ENCODE data around the gene PLBD2.

Gene PLBD2

GRCh38 chr12:113358381-113359132 lies at the start of gene PLBD2:
Gene PLBD2 (plus strand): TSS chr12:113358587. CDS start chr12:113358601, 14 bp downstream.
- peak; percentile 96 for DNase-seq

- peak; percentile 17 for DNase-seq
These were observed 47.9 kb upstream of the PLBD2 start for GRCh38 chr12:113310489-113310888.

GRCh38 chr12:113314121-113314529 lies 44.3 kb upstream of the PLBD2 start:
- DNase-seq: no peak

- no peak for DNase-seq
These were observed 43.0 kb upstream of the PLBD2 start for GRCh38 chr12:113315358-113315757.

GRCh38 chr12:113316155-113316554 lies 42.2 kb upstream of the PLBD2 start:
- DNase-seq: no peak

- DNase-seq: no peak
These were observed 41.3 kb upstream of the PLBD2 start for GRCh38 chr12:113317122-113317521.

GRCh38 chr12:113318046-113318656 lies 40.2 kb upstream of the PLBD2 start:
- DNase-seq: no peak

- no peak for DNase-seq
These were observed 39.3 kb upstream of the PLBD2 start for GRCh38 chr12:113318900-113319628.

- no peak for DNase-seq
These were observed 38.0 kb upstream of the PLBD2 start for GRCh38 chr12:113320401-113320800.

- no peak for DNase-seq
These were observed 36.0 kb upstream of the PLBD2 start for GRCh38 chr12:113322343-113322742.

- no peak for DNase-seq
These were observed 32.5 kb upstream of the PLBD2 start for GRCh38 chr12:113325916-113326315.

GRCh38 chr12:113326775-113327395 lies 31.5 kb upstream of the PLBD2 start:
- no peak for DNase-seq

- DNase-seq: no peak
These were observed 30.0 kb upstream of the PLBD2 start for GRCh38 chr12:113328368-113328889.

GRCh38 chr12:113329022-113329790 lies 29.2 kb upstream of the PLBD2 start:
- no peak for DNase-seq

GRCh38 chr12:113329791-113330417 lies 28.5 kb upstream of the PLBD2 start:
- no peak for DNase-seq

- no peak for DNase-seq
These were observed 27.9 kb upstream of the PLBD2 start for GRCh38 chr12:113330505-113330904.

GRCh38 chr12:113332688-113333417 lies 25.5 kb upstream of the PLBD2 start:
- DNase-seq: no peak

GRCh38 chr12:113333418-113333750 lies 25.0 kb upstream of the PLBD2 start:
- DNase-seq: no peak

GRCh38 chr12:113333877-113334785 lies 24.3 kb upstream of the PLBD2 start:
- DNase-seq: peak; percentile 10
